Measurements from ENCODE around the gene GDPD2. TPM values are rescaled to one million over a fixed set of nuclear protein-coding genes. Genes with fewer than 3 reads are reported as not detected.
A peak's percentile ranks its signal among the peaks of the same experiment; 100 is the strongest.

The GDPD2 gene
- total RNA-seq, 2 donors from 2014 or later = 5.0 to 15.3 TPM

GRCh38 chrX:70454441-70455365 lies 31.6 kb downstream of the GDPD2 start:
- Histone ChIP-seq H3K27me3 (no peaks in the 10 kb centered on the region), H3K4me3 (peak overlapping the region; percentile 49), H3K4me1 (no peaks in the 10 kb centered on the region), H3K27ac (peak overlapping the region; percentile 91), H3K9ac (ENCODE audit: low read depth in 2 of 2, low read length in 2 of 2) (peak overlapping the region; percentile 88 to 96), H3K36me3 (no peaks in the 10 kb centered on the region), H3K9me3 (no peaks in the 10 kb centered on the region)
- DNase-seq = peak; percentile 88
- TF ChIP-seq CTCF (IDR thresholded peaks at IDR 0.05) = peak; percentile 75
- intact Hi-C loops (cut with DNase I) = loop anchor here (5.0 to 10.0 kb wide), 2 partner anchors 98 to 210 kb away; no protein-coding TSS in a partner anchor

GRCh38 chrX:70455366-70456202 lies 32.5 kb downstream of the GDPD2 start:
- Histone ChIP-seq H3K9ac (ENCODE audit: low read depth in 2 of 2, low read length in 2 of 2) (peak overlapping the region; percentile 88 to 96), H3K27ac (peak overlapping the region; percentile 91), H3K4me1 (no peaks in the 10 kb centered on the region), H3K36me3 (no peaks in the 10 kb centered on the region), H3K4me3 (peak overlapping the region; percentile 49), H3K9me3 (no peaks in the 10 kb centered on the region), H3K27me3 (no peaks in the 10 kb centered on the region)
- peak; percentile 64 for DNase-seq
- intact Hi-C loops (cut with DNase I) = loop anchor here (10.0 kb wide), 1 partner anchor 209 kb away; no protein-coding TSS in a partner anchor
- TF ChIP-seq CTCF (IDR thresholded peaks at IDR 0.05) = no peak

- Histone ChIP-seq H3K36me3 (no peaks in the 10 kb centered on the region), H3K4me3 (peak overlapping the region; percentile 49), H3K27me3 (no peaks in the 10 kb centered on the region), H3K27ac (peak overlapping the region; percentile 91), H3K9ac (ENCODE audit: low read depth in 2 of 2, low read length in 2 of 2) (peak overlapping the region in 1 of 2 donors; percentile 88), H3K9me3 (no peaks in the 10 kb centered on the region), H3K4me1 (no peaks in the 10 kb centered on the region)
- no peak for DNase-seq
- TF ChIP-seq CTCF (IDR thresholded peaks at IDR 0.05) = no peak
- intact Hi-C loops (cut with DNase I) = loop anchor here (10.0 kb wide), 1 partner anchor 209 kb away; no protein-coding TSS in a partner anchor
Measured at GRCh38 chrX:70456256-70456655, 33.1 kb downstream of the GDPD2 start.

GRCh38 chrX:70461026-70461425 lies 37.9 kb downstream of the GDPD2 start:
- H3K36me3 ChIP-seq = no peaks in the 10 kb centered on the region
- H3K27me3 ChIP-seq = no peaks in the 10 kb centered on the region
- H3K4me3 ChIP-seq = no peak overlapping the region
- no peaks in the 10 kb centered on the region for H3K4me1 ChIP-seq
- no peak overlapping the region for H3K27ac ChIP-seq
- H3K9me3 ChIP-seq = no peaks in the 10 kb centered on the region
- intact Hi-C loops (cut with DNase I) = no loop called here
- H3K9ac ChIP-seq (ENCODE audit: low read depth in 2 of 2, low read length in 2 of 2) = no peak overlapping the region
- no peak for DNase-seq
- TF ChIP-seq CTCF (IDR thresholded peaks at IDR 0.05) = no peak

GRCh38 chrX:70464051-70464450 lies 40.9 kb downstream of the GDPD2 start:
- intact Hi-C loops (cut with DNase I) = no loop called here
- H3K9me3 ChIP-seq = no peaks in the 10 kb centered on the region
- no peak overlapping the region for H3K4me3 ChIP-seq
- no peak overlapping the region for H3K27ac ChIP-seq
- no peak for DNase-seq
- H3K4me1 ChIP-seq = no peaks in the 10 kb centered on the region
- no peak for TF ChIP-seq CTCF (IDR thresholded peaks at IDR 0.05)
- H3K27me3 ChIP-seq = no peaks in the 10 kb centered on the region
- H3K9ac ChIP-seq (ENCODE audit: low read depth in 2 of 2, low read length in 2 of 2) = no peak overlapping the region
- H3K36me3 ChIP-seq = no peaks in the 10 kb centered on the region

All from colonic mucosa (tissue), 4 donors.